SU-DHL-6 (cell line): ENCODE data around the gene TRPM3.

ENCODE experiments used
- EZH2phosphoT487 ChIP-seq: fragments of 200-600 bp; sonication (generic), shearing (Covaris generic); conservative IDR thresholded peaks from 2 replicates; pipeline ENCODE4 v1.6.1; 2018; ENCODE audit warnings: mild to moderate bottlenecking, antibody characterized with exemption, low read length, moderate library complexity, mixed read lengths
- TF ChIP-seq, protein P1 (sequence below): fragments of 200-600 bp; sonication (generic); IDR thresholded peaks from one replicate; pipeline ENCODE4 v1.5.1; 2017; ENCODE audit warnings: antibody characterized with exemption, mild to moderate bottlenecking, low read length, moderate library complexity; ENCODE audit not compliant: insufficient read depth, poor library complexity, severe bottlenecking

- TF ChIP-seq, protein P1, sequence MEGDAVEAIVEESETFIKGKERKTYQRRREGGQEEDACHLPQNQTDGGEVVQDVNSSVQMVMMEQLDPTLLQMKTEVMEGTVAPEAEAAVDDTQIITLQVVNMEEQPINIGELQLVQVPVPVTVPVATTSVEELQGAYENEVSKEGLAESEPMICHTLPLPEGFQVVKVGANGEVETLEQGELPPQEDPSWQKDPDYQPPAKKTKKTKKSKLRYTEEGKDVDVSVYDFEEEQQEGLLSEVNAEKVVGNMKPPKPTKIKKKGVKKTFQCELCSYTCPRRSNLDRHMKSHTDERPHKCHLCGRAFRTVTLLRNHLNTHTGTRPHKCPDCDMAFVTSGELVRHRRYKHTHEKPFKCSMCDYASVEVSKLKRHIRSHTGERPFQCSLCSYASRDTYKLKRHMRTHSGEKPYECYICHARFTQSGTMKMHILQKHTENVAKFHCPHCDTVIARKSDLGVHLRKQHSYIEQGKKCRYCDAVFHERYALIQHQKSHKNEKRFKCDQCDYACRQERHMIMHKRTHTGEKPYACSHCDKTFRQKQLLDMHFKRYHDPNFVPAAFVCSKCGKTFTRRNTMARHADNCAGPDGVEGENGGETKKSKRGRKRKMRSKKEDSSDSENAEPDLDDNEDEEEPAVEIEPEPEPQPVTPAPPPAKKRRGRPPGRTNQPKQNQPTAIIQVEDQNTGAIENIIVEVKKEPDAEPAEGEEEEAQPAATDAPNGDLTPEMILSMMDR, result no peak
- no peak for TF ChIP-seq EZH2phosphoT487
Observed at GRCh38 chr9:70590315-70590677, 531.1 kb downstream of the TRPM3 start.
